Hepatocyte (in vitro differentiated cells): ENCODE data around the gene OTULINL. TPM values are rescaled to one million over a fixed set of nuclear protein-coding genes. Genes with fewer than 3 reads are reported as not detected.

ENCODE experiments used
- DNase-seq: peaks from one replicate; pipeline ENCODE4 v3.0.0-alpha.2; 2016; ENCODE audit warnings: low spot score
- H2AFZ ChIP-seq: fragments of 200-600 bp; sonication (generic); 2 replicates; pipeline ENCODE4 v1.6.0; 2016; ENCODE audit warnings: antibody characterized with exemption, mild to moderate bottlenecking
- H3K27ac ChIP-seq: fragments of 200-600 bp; sonication (generic); 2 replicates; pipeline ENCODE4 v1.5.1; 2016; ENCODE audit warnings: mild to moderate bottlenecking
- H3K27me3 ChIP-seq: fragments of 200-600 bp; sonication (generic); 2 replicates; pipeline ENCODE4 v1.6.1; 2016
- H3K36me3 ChIP-seq: fragments of 200-600 bp; sonication (generic); replicated peaks from 2 replicates; pipeline ENCODE4 v1.5.1; 2016; ENCODE audit warnings: low read depth; ENCODE audit not compliant: insufficient read depth
- H3K4me1 ChIP-seq: fragments of 200-600 bp; sonication (generic); 2 replicates; pipeline ENCODE4 v1.5.1; 2016; ENCODE audit warnings: mild to moderate bottlenecking, moderate library complexity; ENCODE audit not compliant: insufficient read depth
- H3K4me2 ChIP-seq: fragments of 200-600 bp; sonication (generic); 2 replicates; pipeline ENCODE4 v1.6.0; 2016
- H3K4me3 ChIP-seq: fragments of 200-600 bp; sonication (generic); 2 replicates; pipeline ENCODE4 v1.5.1; 2016; ENCODE audit warnings: mild to moderate bottlenecking
- H3K79me2 ChIP-seq: fragments of 200-600 bp; sonication (generic); 2 replicates; pipeline ENCODE4 v1.6.0; 2017; ENCODE audit warnings: mild to moderate bottlenecking
- H3K9me2 ChIP-seq: fragments of 200-600 bp; sonication (generic); replicated peaks from 2 replicates; pipeline ENCODE4 v1.6.0; 2017; ENCODE audit warnings: mild to moderate bottlenecking; ENCODE audit not compliant: insufficient read depth
- H3K9me3 ChIP-seq: fragments of 200-600 bp; sonication (generic); 2 replicates; pipeline ENCODE4 v1.5.1; 2016; ENCODE audit warnings: low read depth, mild to moderate bottlenecking
- H4K20me1 ChIP-seq: fragments of 200-600 bp; sonication (generic); 2 replicates; pipeline ENCODE4 v1.6.0; 2016; ENCODE audit warnings: mild to moderate bottlenecking; ENCODE audit not compliant: insufficient read depth, poor library complexity, severe bottlenecking
- CTCF ChIP-seq: fragments of 200-600 bp; sonication (generic); IDR thresholded peaks from 2 replicates; pipeline ENCODE4 v1.5.1; 2016; ENCODE audit warnings: antibody characterized with exemption, mild to moderate bottlenecking; ENCODE audit not compliant: poor library complexity
- EZH2 ChIP-seq: fragments of 200-600 bp; sonication (generic); IDR thresholded peaks from 2 replicates; pipeline ENCODE4 v1.6.1; 2016; ENCODE audit warnings: antibody characterized with exemption, mild to moderate bottlenecking, borderline replicate concordance
- EZH2phosphoT487 ChIP-seq: fragments of 200-600 bp; sonication (generic); IDR thresholded peaks from one replicate; pipeline ENCODE4 v1.6.1; 2018; ENCODE audit warnings: antibody characterized with exemption, mild to moderate bottlenecking, low read depth, moderate library complexity; ENCODE audit not compliant: unreplicated experiment, severe bottlenecking
- WGBS: methylation state at CpG from one replicate; pipeline ENCODE4 v1.1.6; 2016; ENCODE audit warnings: low lambda C conversion rate; ENCODE audit errors: missing lambda C conversion rate; 5-methylcytosine and 5-hydroxymethylcytosine counted together
- polyA plus RNA-seq: library from polyadenylated mRNA; unstranded; fragments of >200 nt; fragmentation: Nextera tagmentation; extraction: Ambion mirVana; gene quantifications from 2 replicates; pipeline ENCODE4 v1.2.1, GENCODE V29; 2016
- total RNA-seq: library from RNA; depleted of rRNA; stranded (reverse); fragments of >200 nt; gene quantifications from 2 replicates; pipeline ENCODE4 v1.2.3, GENCODE V29; 2014

OTULINL gene
- total and polyA plus RNA-seq, 2 experiments from 2014 or later = 25.4 to 35.4 TPM

GRCh38 chr5:14588145-14588544, 6.6 kb downstream of the OTULINL start:
- TF ChIP-seq EZH2phosphoT487 = no peak
- Histone ChIP-seq H3K4me2 (no peak overlapping the region), H3K4me3 (no peak overlapping the region), H3K4me1 (peaks cover 15% of the 10 kb centered on the region), H3K79me2 (peaks cover 63% of the 10 kb centered on the region), H3K27ac (peak overlapping the region; percentile 25), H2AFZ (no peak overlapping the region), H4K20me1 (no peaks in the 10 kb centered on the region), H3K36me3 (no peaks in the 10 kb centered on the region), H3K9me2 (no peaks in the 10 kb centered on the region), H3K27me3 (no peaks in the 10 kb centered on the region), H3K9me3 (no peaks in the 10 kb centered on the region)
- WGBS = 91% methylated on average over 2 of the region's 2 CpGs
- no peak for DNase-seq

- H3K36me3 ChIP-seq = no peaks in the 10 kb centered on the region
- peak overlapping the region; percentile 25 for H3K27ac ChIP-seq
- H3K4me2 ChIP-seq = peak overlapping the region; percentile 22
- no peaks in the 10 kb centered on the region for H4K20me1 ChIP-seq
- H3K9me3 ChIP-seq = no peaks in the 10 kb centered on the region
- peak; percentile 45 for DNase-seq
- H3K27me3 ChIP-seq = no peaks in the 10 kb centered on the region
- peaks cover 59% of the 10 kb centered on the region for H3K79me2 ChIP-seq
- H3K4me3 ChIP-seq = no peak overlapping the region
- WGBS = 42% methylated on average over 10 of the region's 10 CpGs
- peaks cover 15% of the 10 kb centered on the region for H3K4me1 ChIP-seq
- H2AFZ ChIP-seq = no peak overlapping the region
- TF ChIP-seq EZH2 (no peak), EZH2phosphoT487 (no peak), CTCF (no peak)
- H3K9me2 ChIP-seq = no peaks in the 10 kb centered on the region
Measured at GRCh38 chr5:14588758-14589543, 7.4 kb downstream of the OTULINL start.

DNA sequence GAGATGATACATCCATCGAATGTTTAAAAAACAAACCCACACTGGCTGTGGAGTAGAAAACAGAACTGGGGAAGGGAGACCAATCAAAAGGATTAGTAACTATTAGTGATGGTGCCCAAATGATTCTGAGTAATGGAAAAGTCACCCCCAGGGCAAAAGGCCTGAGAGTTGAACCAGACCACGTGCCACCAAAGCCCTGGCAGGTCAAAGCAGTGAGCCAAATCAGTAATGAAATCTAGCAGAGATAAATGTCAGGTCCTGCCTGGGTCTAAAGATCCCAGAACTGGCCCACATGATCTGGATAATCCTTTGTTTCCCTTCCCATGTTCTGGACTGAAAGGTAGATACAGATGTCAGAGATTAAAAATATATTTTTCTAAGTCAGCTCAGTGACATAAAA, 9.4 kb downstream of the OTULINL start:
- 68% methylated on average over 2 of the region's 2 CpGs for WGBS
- Histone ChIP-seq H3K4me2 (no peak overlapping the region), H3K27me3 (no peaks in the 10 kb centered on the region), H3K79me2 (peaks cover 57% of the 10 kb centered on the region), H2AFZ (no peak overlapping the region), H3K36me3 (no peaks in the 10 kb centered on the region), H3K9me3 (no peaks in the 10 kb centered on the region), H3K9me2 (no peaks in the 10 kb centered on the region), H4K20me1 (no peaks in the 10 kb centered on the region), H3K27ac (peak overlapping the region; percentile 68), H3K4me3 (no peak overlapping the region), H3K4me1 (peaks cover 10% of the 10 kb centered on the region)
- TF ChIP-seq CTCF (no peak), EZH2 (no peak), EZH2phosphoT487 (no peak)
- no peak for DNase-seq

- peak overlapping the region; percentile 68 for H3K27ac ChIP-seq
- no peaks in the 10 kb centered on the region for H3K36me3 ChIP-seq
- no peaks in the 10 kb centered on the region for H3K9me2 ChIP-seq
Measured at GRCh38 chr5:14591548-14591947, 10.0 kb downstream of the OTULINL start.

More at GRCh38 chr5:14591548-14591947, 10.0 kb downstream of the OTULINL start:
- Histone ChIP-seq H3K79me2 (peaks cover 55% of the 10 kb centered on the region), H3K4me2 (no peak overlapping the region), H3K4me3 (no peak overlapping the region), H3K27me3 (no peaks in the 10 kb centered on the region), H3K4me1 (peaks cover 10% of the 10 kb centered on the region), H2AFZ (no peak overlapping the region), H4K20me1 (no peaks in the 10 kb centered on the region), H3K9me3 (no peaks in the 10 kb centered on the region)
- peak; percentile 33 for DNase-seq
- 84% methylated on average over 2 of the region's 2 CpGs for WGBS
- no peak for TF ChIP-seq EZH2
- no peak for TF ChIP-seq EZH2phosphoT487
- no peak for TF ChIP-seq CTCF
